SK-N-SH (cell line): ENCODE data around the gene NFIX.

Experiments
- FOXM1 ChIP-seq: IDR thresholded peaks from 2 replicates; pipeline ENCODE4 v1.4.0; 2012; ENCODE audit warnings: low read depth, mild to moderate bottlenecking
- JUND ChIP-seq: IDR thresholded peaks from 2 replicates; pipeline ENCODE4 v1.4.0; 2012
- NRF1 ChIP-seq: IDR thresholded peaks from 2 replicates; pipeline ENCODE4 v1.6.1; 2012; ENCODE audit warnings: low read depth, mild to moderate bottlenecking, low read length
- RFX5 ChIP-seq: IDR thresholded peaks from 2 replicates; pipeline ENCODE4 v1.6.1; 2012; ENCODE audit warnings: mild to moderate bottlenecking, improper control_type of control experiment, low read length
- SMC3 ChIP-seq: IDR thresholded peaks from 2 replicates; pipeline ENCODE4 v1.6.1; 2012; ENCODE audit warnings: low read depth, low read length, improper control_type of control experiment
- TF ChIP-seq, protein P1 (sequence below): fragments of 200-600 bp; sonication (generic); IDR thresholded peaks from 2 replicates; pipeline ENCODE4 v1.6.1; 2017; ENCODE audit warnings: antibody characterized with exemption, mild to moderate bottlenecking, moderate library complexity
- TF ChIP-seq, protein P2 (sequence below): IDR thresholded peaks from 2 replicates; pipeline ENCODE4 v1.4.0; 2012; ENCODE audit warnings: low read depth

DNA sequence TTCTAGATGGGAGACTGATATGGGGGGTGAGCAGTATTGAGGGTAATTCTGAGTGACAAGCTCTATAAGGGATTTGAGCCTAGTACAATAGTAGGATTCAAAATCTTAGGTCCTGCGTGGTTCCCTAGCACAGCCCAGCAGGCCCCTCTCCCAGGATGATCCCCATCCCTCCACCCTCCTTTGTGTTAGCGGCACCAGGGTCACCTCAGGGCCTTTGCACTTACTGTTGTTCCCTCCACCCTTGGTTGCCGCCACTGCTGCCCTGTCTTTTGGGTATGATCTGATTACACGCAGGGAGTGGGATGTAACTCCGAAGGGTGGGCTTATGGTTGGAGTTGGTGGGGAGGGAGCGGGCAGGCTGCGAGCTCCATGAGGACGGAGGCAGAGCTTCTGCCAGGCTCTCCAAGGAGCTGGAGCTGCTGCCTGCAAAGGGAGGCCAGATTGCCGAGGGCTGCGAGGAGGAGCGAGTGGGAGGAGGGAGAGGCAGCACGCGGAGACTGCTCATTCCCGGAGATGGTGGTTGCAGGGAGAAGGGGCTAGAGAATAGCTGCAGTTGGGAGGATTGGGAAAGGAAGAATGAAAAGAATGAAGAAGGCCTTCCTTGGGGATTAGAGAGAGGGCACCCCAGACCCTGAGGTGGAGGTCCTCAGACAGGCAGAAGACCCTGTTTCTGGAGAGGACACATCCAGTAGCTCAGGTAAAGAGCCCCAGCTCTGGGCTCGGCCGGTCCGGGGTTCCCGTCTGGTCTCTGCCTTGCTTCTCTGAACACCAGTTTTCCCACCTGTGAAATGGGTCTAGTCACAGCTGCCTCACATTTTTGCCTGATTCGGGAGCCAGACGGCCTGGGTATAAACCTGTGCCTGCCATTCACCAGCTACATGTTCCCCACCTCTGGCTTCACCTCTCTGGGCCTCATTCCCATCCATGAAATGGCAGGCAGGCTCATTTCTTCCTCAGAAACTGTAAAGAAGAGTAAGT lies 128.0 kb downstream of the NFIX start:
- TF ChIP-seq, protein P1, sequence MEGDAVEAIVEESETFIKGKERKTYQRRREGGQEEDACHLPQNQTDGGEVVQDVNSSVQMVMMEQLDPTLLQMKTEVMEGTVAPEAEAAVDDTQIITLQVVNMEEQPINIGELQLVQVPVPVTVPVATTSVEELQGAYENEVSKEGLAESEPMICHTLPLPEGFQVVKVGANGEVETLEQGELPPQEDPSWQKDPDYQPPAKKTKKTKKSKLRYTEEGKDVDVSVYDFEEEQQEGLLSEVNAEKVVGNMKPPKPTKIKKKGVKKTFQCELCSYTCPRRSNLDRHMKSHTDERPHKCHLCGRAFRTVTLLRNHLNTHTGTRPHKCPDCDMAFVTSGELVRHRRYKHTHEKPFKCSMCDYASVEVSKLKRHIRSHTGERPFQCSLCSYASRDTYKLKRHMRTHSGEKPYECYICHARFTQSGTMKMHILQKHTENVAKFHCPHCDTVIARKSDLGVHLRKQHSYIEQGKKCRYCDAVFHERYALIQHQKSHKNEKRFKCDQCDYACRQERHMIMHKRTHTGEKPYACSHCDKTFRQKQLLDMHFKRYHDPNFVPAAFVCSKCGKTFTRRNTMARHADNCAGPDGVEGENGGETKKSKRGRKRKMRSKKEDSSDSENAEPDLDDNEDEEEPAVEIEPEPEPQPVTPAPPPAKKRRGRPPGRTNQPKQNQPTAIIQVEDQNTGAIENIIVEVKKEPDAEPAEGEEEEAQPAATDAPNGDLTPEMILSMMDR, result no peak
- no peak for TF ChIP-seq NRF1
- no peak for TF ChIP-seq RFX5
- no peak for TF ChIP-seq JUND
- TF ChIP-seq, protein P2, sequence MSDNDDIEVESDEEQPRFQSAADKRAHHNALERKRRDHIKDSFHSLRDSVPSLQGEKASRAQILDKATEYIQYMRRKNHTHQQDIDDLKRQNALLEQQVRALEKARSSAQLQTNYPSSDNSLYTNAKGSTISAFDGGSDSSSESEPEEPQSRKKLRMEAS, result no peak
- no peak for TF ChIP-seq SMC3
- TF ChIP-seq FOXM1, result no peak
